HG03469 (cell line): ENCODE measurements around the gene COL27A1.

Experiments
- ATAC-seq: cut with Tn5 transposase; IDR thresholded peaks from one replicate; pipeline ENCODE4 v1.9.1; 2021; ENCODE audit warnings: mild to moderate bottlenecking, moderate library complexity, moderate number of reproducible peaks; ENCODE audit not compliant: unreplicated experiment

COL27A1 gene

GRCh38 chr9:114348261-114348905 is 193.0 kb downstream of the COL27A1 start:
- ATAC-seq: no peak

GRCh38 chr9:114348906-114349482 is 193.7 kb downstream of the COL27A1 start:
- ATAC-seq: peak; percentile 92

GRCh38 chr9:114349713-114350480 is 194.6 kb downstream of the COL27A1 start:
- no peak for ATAC-seq

GRCh38 chr9:114350636-114351401 is 195.5 kb downstream of the COL27A1 start:
- no peak for ATAC-seq

GRCh38 chr9:114351932-114352331 is 196.6 kb downstream of the COL27A1 start:
- no peak for ATAC-seq

GRCh38 chr9:114355821-114356220 is 200.5 kb downstream of the COL27A1 start:
- no peak for ATAC-seq

- ATAC-seq: no peak
Observed at GRCh38 chr9:114356792-114357191, 201.5 kb downstream of the COL27A1 start.

GRCh38 chr9:114357360-114357759 is 202.0 kb downstream of the COL27A1 start:
- no peak for ATAC-seq

- ATAC-seq: no peak
Observed at GRCh38 chr9:114357911-114358328, 202.6 kb downstream of the COL27A1 start.

- no peak for ATAC-seq
Observed at GRCh38 chr9:114359801-114360200, 204.5 kb downstream of the COL27A1 start.

- no peak for ATAC-seq
Observed at GRCh38 chr9:114361542-114361941, 206.2 kb downstream of the COL27A1 start.
